ENCODE results near the gene FCER2. TPM values are rescaled to one million over a fixed set of nuclear protein-coding genes. Genes with fewer than 3 reads are reported as not detected.

The FCER2 gene
- total and polyA plus RNA-seq, 3 donors from 2014 or later, result 0.79 to 1.1 (median 0.87) TPM

- TF ChIP-seq CTCF (IDR thresholded peaks at IDR 0.05) (no peak), POLR2A (IDR thresholded peaks at IDR 0.05) (no peak)
- Histone ChIP-seq H3K27me3 (no peaks in the 10 kb centered on the region), H3K27ac (no peak overlapping the region), H3K9me3 (no peaks in the 10 kb centered on the region), H3K4me1 (peaks cover 3% of the 10 kb centered on the region), H3K36me3 (ENCODE audit: low read depth, missing control alignments) (no peaks in the 10 kb centered on the region), H3K4me3 (no peak overlapping the region)
- DNase-seq, result no peak
- intact Hi-C loops (cut with DNase I; ENCODE audit: low total_unique reads), result no loop called here
- 43 to 48% methylated on average over 20 to 39 of the region's 39 CpGs for WGBS, 2 donors
These were observed 29.3 kb upstream of the FCER2 start for GRCh38 chr19:7731218-7731595.

- intact Hi-C loops (cut with DNase I; ENCODE audit: low total_unique reads), result no loop called here
- TF ChIP-seq CTCF (IDR thresholded peaks at IDR 0.05) (no peak), POLR2A (IDR thresholded peaks at IDR 0.05) (no peak)
- Histone ChIP-seq H3K27ac (no peak overlapping the region), H3K36me3 (ENCODE audit: low read depth, missing control alignments) (no peaks in the 10 kb centered on the region), H3K4me3 (no peak overlapping the region), H3K27me3 (no peaks in the 10 kb centered on the region), H3K9me3 (no peaks in the 10 kb centered on the region), H3K4me1 (peaks cover 3% of the 10 kb centered on the region)
- no peak for DNase-seq
- 2 to 7% methylated on average over 15 to 66 of the region's 78 CpGs for whole genome bisulfite sequencing, 2 donors
These were observed 28.6 kb upstream of the FCER2 start for GRCh38 chr19:7730286-7731217.

- H3K27ac ChIP-seq, result no peak overlapping the region
- peaks cover 3% of the 10 kb centered on the region for H3K4me1 ChIP-seq
- WGBS, 2 donors, result 6% methylated on average over 18 to 22 of the region's 34 CpGs
- H3K36me3 ChIP-seq (ENCODE audit: low read depth, missing control alignments), result no peaks in the 10 kb centered on the region
- no peaks in the 10 kb centered on the region for H3K27me3 ChIP-seq
- no peaks in the 10 kb centered on the region for H3K9me3 ChIP-seq
- intact Hi-C loops (cut with DNase I; ENCODE audit: low total_unique reads), result no loop called here
- DNase-seq, result no peak
- H3K4me3 ChIP-seq, result no peak overlapping the region
- TF ChIP-seq POLR2A (IDR thresholded peaks at IDR 0.05) (no peak), CTCF (IDR thresholded peaks at IDR 0.05) (no peak)
These were observed 27.9 kb upstream of the FCER2 start for GRCh38 chr19:7729831-7730285.

GRCh38 chr19:7729211-7729610 lies 27.3 kb upstream of the FCER2 start:
- TF ChIP-seq POLR2A (IDR thresholded peaks at IDR 0.05), result no peak
- no peak for TF ChIP-seq CTCF (IDR thresholded peaks at IDR 0.05)
- WGBS, 2 donors, result 19 to 23% methylated on average over 7 to 16 of the region's 16 CpGs
- intact Hi-C loops (cut with DNase I; ENCODE audit: low total_unique reads), result no loop called here
- Histone ChIP-seq H3K4me1 (peaks cover 3% of the 10 kb centered on the region), H3K36me3 (ENCODE audit: low read depth, missing control alignments) (no peaks in the 10 kb centered on the region), H3K4me3 (no peak overlapping the region), H3K27me3 (no peaks in the 10 kb centered on the region), H3K27ac (no peak overlapping the region), H3K9me3 (no peaks in the 10 kb centered on the region)
- DNase-seq, result no peak
